NCI-H2196 treated with DMSO at 0.1 percent for 48 hours (cell line): ENCODE results near the gene HPCAL1.
A peak's percentile ranks its signal among the peaks of the same experiment; 100 is the strongest.

ENCODE experiments used
- DNase-seq: peaks from one replicate; lab custom pipeline; 2025; ENCODE audit not compliant: unreplicated experiment; lab: John Stamatoyannopoulos, UW

The HPCAL1 gene

GRCh38 chr2:10400978-10401951 lies 98.6 kb downstream of the HPCAL1 start:
- DNase-seq: no peak

GRCh38 chr2:10402062-10402585 lies 99.4 kb downstream of the HPCAL1 start:
- no peak for DNase-seq

- no peak for DNase-seq
These were observed 100.0 kb downstream of the HPCAL1 start for GRCh38 chr2:10402653-10403215.

GRCh38 chr2:10404324-10405143 lies 101.8 kb downstream of the HPCAL1 start:
- DNase-seq: no peak

- DNase-seq: no peak
These were observed 102.7 kb downstream of the HPCAL1 start for GRCh38 chr2:10405448-10405847.

- no peak for DNase-seq
These were observed 103.3 kb downstream of the HPCAL1 start for GRCh38 chr2:10406016-10406415.

GRCh38 chr2:10406491-10407188 lies 103.9 kb downstream of the HPCAL1 start:
- DNase-seq: no peak

- DNase-seq: no peak
These were observed 104.7 kb downstream of the HPCAL1 start for GRCh38 chr2:10407432-10407831.

GRCh38 chr2:10407841-10408648 lies 105.3 kb downstream of the HPCAL1 start:
- DNase-seq: peak; percentile 40

- peak; percentile 88 for DNase-seq
These were observed 106.2 kb downstream of the HPCAL1 start for GRCh38 chr2:10408649-10409579.

GRCh38 chr2:10410001-10410822 lies 107.5 kb downstream of the HPCAL1 start:
- DNase-seq: no peak

GRCh38 chr2:10410823-10411437 lies 108.2 kb downstream of the HPCAL1 start:
- DNase-seq: no peak

GRCh38 chr2:10411557-10411956 lies 108.9 kb downstream of the HPCAL1 start:
- no peak for DNase-seq

- no peak for DNase-seq
These were observed 109.7 kb downstream of the HPCAL1 start for GRCh38 chr2:10412380-10412779.

GRCh38 chr2:10413503-10413902 lies 110.8 kb downstream of the HPCAL1 start:
- no peak for DNase-seq

GRCh38 chr2:10413991-10414451 lies 111.3 kb downstream of the HPCAL1 start:
- DNase-seq: peak; percentile 71

- peak; percentile 80 for DNase-seq
These were observed 111.9 kb downstream of the HPCAL1 start for GRCh38 chr2:10414591-10414990.
